ENCODE results near the gene PSG3.
"Not testable (repeated sequence)": the region's sequence is repeated elsewhere in the genome, so short reads cannot be mapped to it uniquely, and the experiment has no call there.

- TF ChIP-seq CTCF, POLR2A (IDR thresholded peaks at IDR 0.05): not testable (repeated sequence)
Measured at GRCh38 chr19:42714000-42714399, 26.3 kb downstream of the PSG3 start.
